ENCODE data around the gene FEM1A. TPM values are rescaled to one million over a fixed set of nuclear protein-coding genes. Genes with fewer than 3 reads are reported as not detected.
"Not testable (repeated sequence)": the region's sequence is repeated elsewhere in the genome, so short reads cannot be mapped to it uniquely, and the experiment has no call there.

Gene FEM1A
- total and polyA plus RNA-seq, 5 donors, result 20.1 to 28.3 (median 27.6) TPM

- DNase-seq, result peak; percentile 37 to 69 (median 67)
- intact Hi-C loops (cut with DNase I), result loop anchor here (5.0 kb wide), 1 partner anchor 68 kb away; no protein-coding TSS in a partner anchor
- WGBS, result 34% methylated on average over 23 of the region's 23 CpGs
- peak overlapping the region; percentile 71 for H3K27ac ChIP-seq (ENCODE audit: low read length)
- H3K4me1 ChIP-seq (ENCODE audit: control insufficient read depth, insufficient read depth, low read length), result no peaks in the 10 kb centered on the region
- no peaks in the 10 kb centered on the region for H3K9me3 ChIP-seq (ENCODE audit: control insufficient read depth, low read length)
- H3K27me3 ChIP-seq (ENCODE audit: control insufficient read depth, insufficient read depth), result no peaks in the 10 kb centered on the region
- no peak overlapping the region for H3K4me3 ChIP-seq (ENCODE audit: low read length)
- peak; percentile 32 to 55 for ATAC-seq
These were observed 9.1 kb downstream of the FEM1A start for GRCh38 chr19:4800591-4801081.

GRCh38 chr19:4801085-4801619 is 9.6 kb downstream of the FEM1A start:
- H3K27ac ChIP-seq (ENCODE audit: low read length), result peak overlapping the region; percentile 61
- WGBS, result 91% methylated on average over 3 of the region's 3 CpGs
- H3K9me3 ChIP-seq (ENCODE audit: control insufficient read depth, low read length), result no peaks in the 10 kb centered on the region
- intact Hi-C loops (cut with DNase I), result loop anchor here (5.0 kb wide), 1 partner anchor 69 kb away; no protein-coding TSS in a partner anchor
- DNase-seq (peak in 1 of 3 donors; percentile 1), ATAC-seq (no peak)
- H3K4me3 ChIP-seq (ENCODE audit: low read length), result no peak overlapping the region
- H3K27me3 ChIP-seq (ENCODE audit: control insufficient read depth, insufficient read depth), result no peaks in the 10 kb centered on the region
- no peaks in the 10 kb centered on the region for H3K4me1 ChIP-seq (ENCODE audit: control insufficient read depth, insufficient read depth, low read length)

GRCh38 chr19:4802711-4803110 is 11.2 kb downstream of the FEM1A start:
- DNase-seq (peak; percentile 60 to 78 (median 71)), ATAC-seq (peak; percentile 74)
- Histone ChIP-seq H3K27me3 (ENCODE audit: control insufficient read depth, insufficient read depth) (no peaks in the 10 kb centered on the region), H3K9me3 (ENCODE audit: control insufficient read depth, low read length) (no peaks in the 10 kb centered on the region), H3K4me1 (ENCODE audit: control insufficient read depth, insufficient read depth, low read length) (no peaks in the 10 kb centered on the region), H3K27ac (ENCODE audit: low read length) (peak overlapping the region; percentile 67), H3K4me3 (ENCODE audit: low read length) (no peak overlapping the region)
- intact Hi-C loops (cut with DNase I), result loop anchor here (5.0 kb wide), 1 partner anchor 70 kb away; no protein-coding TSS in a partner anchor
- WGBS, result 51% methylated on average over 7 of the region's 7 CpGs

GRCh38 chr19:4803736-4804695 is 12.5 kb downstream of the FEM1A start:
- ATAC-seq (peak; percentile 72), DNase-seq (peak; percentile 61 to 87 (median 82))
- H3K4me3 ChIP-seq (ENCODE audit: low read length), result no peak overlapping the region
- intact Hi-C loops (cut with DNase I), result loop anchor here (5.0 kb wide), 1 partner anchor 72 kb away; no protein-coding TSS in a partner anchor
- H3K27me3 ChIP-seq (ENCODE audit: control insufficient read depth, insufficient read depth), result no peaks in the 10 kb centered on the region
- H3K4me1 ChIP-seq (ENCODE audit: control insufficient read depth, insufficient read depth, low read length), result no peaks in the 10 kb centered on the region
- 47% methylated on average over 33 of the region's 33 CpGs for WGBS
- H3K27ac ChIP-seq (ENCODE audit: low read length), result no peak overlapping the region
- no peaks in the 10 kb centered on the region for H3K9me3 ChIP-seq (ENCODE audit: control insufficient read depth, low read length)

GRCh38 chr19:4805140-4805539 is 13.6 kb downstream of the FEM1A start:
- intact Hi-C loops (cut with DNase I), result loop anchor here in 1 of 4 donors (5.0 kb wide), 1 partner anchor 107 kb away; no protein-coding TSS in a partner anchor
- DNase-seq, result not testable (repeated sequence)

GRCh38 chr19:4806384-4806783 is 14.8 kb downstream of the FEM1A start:
- Histone ChIP-seq H3K4me1 (ENCODE audit: control insufficient read depth, insufficient read depth, low read length) (no peaks in the 10 kb centered on the region), H3K9me3 (ENCODE audit: control insufficient read depth, low read length) (no peaks in the 10 kb centered on the region), H3K27ac (ENCODE audit: low read length) (no peak overlapping the region), H3K4me3 (ENCODE audit: low read length) (no peak overlapping the region), H3K27me3 (ENCODE audit: control insufficient read depth, insufficient read depth) (no peaks in the 10 kb centered on the region)
- intact Hi-C loops (cut with DNase I), result loop anchor here in 1 of 4 donors (5.0 kb wide), 1 partner anchor 106 kb away; no protein-coding TSS in a partner anchor
- ATAC-seq (no peak), DNase-seq (no peak)
- 88% methylated on average over 6 of the region's 6 CpGs for WGBS

More at GRCh38 chr19:4805140-4805539, 13.6 kb downstream of the FEM1A start:
- H3K27ac ChIP-seq (ENCODE audit: low read length); H3K27me3 ChIP-seq (ENCODE audit: control insufficient read depth, insufficient read depth); H3K4me3 ChIP-seq (ENCODE audit: low read length); H3K9me3 ChIP-seq (ENCODE audit: control insufficient read depth, low read length); H3K4me1 ChIP-seq (ENCODE audit: control insufficient read depth, insufficient read depth, low read length); ATAC-seq: not testable (repeated sequence)
- 96% methylated on average over 6 of the region's 6 CpGs for WGBS

GRCh38 chr19:4807188-4807587 is 15.7 kb downstream of the FEM1A start:
- Histone ChIP-seq H3K4me1 (ENCODE audit: control insufficient read depth, insufficient read depth, low read length) (no peaks in the 10 kb centered on the region), H3K4me3 (ENCODE audit: low read length) (no peak overlapping the region), H3K27ac (ENCODE audit: low read length) (no peak overlapping the region), H3K27me3 (ENCODE audit: control insufficient read depth, insufficient read depth) (no peaks in the 10 kb centered on the region), H3K9me3 (ENCODE audit: control insufficient read depth, low read length) (no peaks in the 10 kb centered on the region)
- 62% methylated on average over 6 of the region's 6 CpGs for WGBS
- ATAC-seq, result peak in 1 of 2 donors; percentile 19
- intact Hi-C loops (cut with DNase I), result loop anchor here in 1 of 4 donors (5.0 kb wide), 1 partner anchor 105 kb away; no protein-coding TSS in a partner anchor
- DNase-seq, result peak; percentile 46 to 77 (median 76)

GRCh38 chr19:4811328-4812131 is 20.0 kb downstream of the FEM1A start:
- no peaks in the 10 kb centered on the region for H3K9me3 ChIP-seq (ENCODE audit: control insufficient read depth, low read length)
- 72% methylated on average over 12 of the region's 12 CpGs for WGBS
- intact Hi-C loops (cut with DNase I), result loop anchor here in 3 of 4 donors (5.0 to 10.0 kb wide), 3 partner anchors 41 to 221 kb away; no protein-coding TSS in a partner anchor
- no peak overlapping the region for H3K27ac ChIP-seq (ENCODE audit: low read length)
- peak; percentile 42 to 66 for ATAC-seq
- peak; percentile 83 to 94 (median 93) for DNase-seq
- no peaks in the 10 kb centered on the region for H3K27me3 ChIP-seq (ENCODE audit: control insufficient read depth, insufficient read depth)
- H3K4me3 ChIP-seq (ENCODE audit: low read length), result no peak overlapping the region
- no peaks in the 10 kb centered on the region for H3K4me1 ChIP-seq (ENCODE audit: control insufficient read depth, insufficient read depth, low read length)

- H3K4me3 ChIP-seq (ENCODE audit: low read length), result no peak overlapping the region
- H3K27me3 ChIP-seq (ENCODE audit: control insufficient read depth, insufficient read depth), result no peaks in the 10 kb centered on the region
- no peak overlapping the region for H3K27ac ChIP-seq (ENCODE audit: low read length)
- WGBS, result 73% methylated on average over 7 of the region's 7 CpGs
- ATAC-seq, result no peak
- intact Hi-C loops (cut with DNase I), result loop anchor here in 3 of 4 donors (5.0 to 10.0 kb wide), 3 partner anchors 37 to 217 kb away; no protein-coding TSS in a partner anchor
- H3K9me3 ChIP-seq (ENCODE audit: control insufficient read depth, low read length), result no peaks in the 10 kb centered on the region
- no peaks in the 10 kb centered on the region for H3K4me1 ChIP-seq (ENCODE audit: control insufficient read depth, insufficient read depth, low read length)
- no peak for DNase-seq
These were observed 23.3 kb downstream of the FEM1A start for GRCh38 chr19:4814625-4815425.

All from right cardiac atrium (tissue), 5 donors.